ENCODE measurements around the gene FADD.

- TF ChIP-seq POLR2A (IDR thresholded peaks at IDR 0.05) (no peak), CTCF (IDR thresholded peaks at IDR 0.05) (no peak)
These were observed 9.4 kb upstream of the FADD start for GRCh38 chr11:70193411-70194292.
